Loucy (cell line): Measurements from ENCODE around the gene PHTF1.

Source experiments
- EZH2phosphoT487 ChIP-seq: fragments of 200-600 bp; IDR thresholded peaks from 2 replicates; pipeline ENCODE4 v1.6.1; 2018; ENCODE audit warnings: antibody characterized with exemption, mild to moderate bottlenecking, moderate library complexity, borderline replicate concordance
- TF ChIP-seq, protein P1 (sequence below): fragments of 200-600 bp; sonication (generic); conservative IDR thresholded peaks from 2 replicates; pipeline ENCODE4 v1.5.1; 2014; ENCODE audit warnings: mild to moderate bottlenecking, antibody characterized with exemption, low read length

DNA sequence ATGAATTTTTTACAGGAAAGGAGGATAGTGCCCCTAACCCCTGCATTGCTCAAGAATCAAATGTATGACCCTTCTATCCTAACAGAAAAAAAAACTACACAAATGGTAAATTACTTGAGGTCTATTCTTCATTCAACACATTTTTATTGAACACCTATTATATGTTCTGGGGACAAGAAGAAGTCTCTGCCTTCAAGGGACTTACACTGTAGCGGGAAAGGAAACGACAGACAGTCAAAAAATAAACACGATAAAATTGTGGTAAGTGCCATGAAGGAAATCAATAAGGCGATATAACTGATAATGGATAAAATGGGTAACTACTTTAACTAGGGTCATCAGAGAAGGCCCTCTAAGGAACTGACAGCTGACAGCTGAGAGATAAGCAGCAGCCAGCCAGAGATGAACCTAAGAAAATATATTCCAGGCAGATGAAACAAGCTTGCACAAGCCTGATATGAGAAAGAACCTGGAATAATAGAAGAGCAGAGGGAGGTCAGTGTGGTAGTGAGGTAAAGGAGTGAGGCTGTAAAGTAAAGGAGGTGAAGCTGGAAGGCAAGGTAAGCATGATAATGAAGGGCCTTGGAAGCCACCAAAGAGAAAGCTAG lies 66.4 kb downstream of the PHTF1 start:
- TF ChIP-seq, protein P1, sequence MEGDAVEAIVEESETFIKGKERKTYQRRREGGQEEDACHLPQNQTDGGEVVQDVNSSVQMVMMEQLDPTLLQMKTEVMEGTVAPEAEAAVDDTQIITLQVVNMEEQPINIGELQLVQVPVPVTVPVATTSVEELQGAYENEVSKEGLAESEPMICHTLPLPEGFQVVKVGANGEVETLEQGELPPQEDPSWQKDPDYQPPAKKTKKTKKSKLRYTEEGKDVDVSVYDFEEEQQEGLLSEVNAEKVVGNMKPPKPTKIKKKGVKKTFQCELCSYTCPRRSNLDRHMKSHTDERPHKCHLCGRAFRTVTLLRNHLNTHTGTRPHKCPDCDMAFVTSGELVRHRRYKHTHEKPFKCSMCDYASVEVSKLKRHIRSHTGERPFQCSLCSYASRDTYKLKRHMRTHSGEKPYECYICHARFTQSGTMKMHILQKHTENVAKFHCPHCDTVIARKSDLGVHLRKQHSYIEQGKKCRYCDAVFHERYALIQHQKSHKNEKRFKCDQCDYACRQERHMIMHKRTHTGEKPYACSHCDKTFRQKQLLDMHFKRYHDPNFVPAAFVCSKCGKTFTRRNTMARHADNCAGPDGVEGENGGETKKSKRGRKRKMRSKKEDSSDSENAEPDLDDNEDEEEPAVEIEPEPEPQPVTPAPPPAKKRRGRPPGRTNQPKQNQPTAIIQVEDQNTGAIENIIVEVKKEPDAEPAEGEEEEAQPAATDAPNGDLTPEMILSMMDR, result no peak
- TF ChIP-seq EZH2phosphoT487, result no peak
